A549 (cell line): ENCODE measurements around the gene ITFG1.

Experiments used
- CBX2 ChIP-seq: fragments of 200-600 bp; sonication (generic); IDR thresholded peaks from 2 replicates; pipeline ENCODE4 v1.6.1; 2016; ENCODE audit warnings: low read depth, mild to moderate bottlenecking, borderline replicate concordance
- CEBPB ChIP-seq, 2 experiments: fragments of >200 bp in 1 of 2; sonication (Bioruptor Twin) in 1 of 2; formaldehyde crosslinking in 1 of 2; IDR thresholded peaks; 2 replicates each; pipeline ENCODE4 v1.6.1; 2012 to 2016
- CHD2 ChIP-seq: fragments of 150-350 bp; IDR thresholded peaks from 2 replicates; pipeline ENCODE4 v1.6.1; 2014; ENCODE audit warnings: low read length; ENCODE audit not compliant: partially characterized antibody
- EP300 ChIP-seq, 2 experiments: fragments of >200 bp; sonication (Bioruptor Twin); formaldehyde crosslinking; IDR thresholded peaks; 2 replicates in 1 of 2; 3 replicates in 1 of 2; pipeline ENCODE4 v1.6.1; 2016 to 2017
- HOXB13 ChIP-seq: fragments of 250-450 bp; sonication (Bioruptor Pico); IDR thresholded peaks from 2 replicates; pipeline ENCODE4 v1.5.0; 2020; ENCODE audit warnings: low read depth, mild to moderate bottlenecking, moderate library complexity
- MAFK ChIP-seq: fragments of 450-650 bp; IDR thresholded peaks from 2 replicates; pipeline ENCODE4 v1.6.1; 2014; ENCODE audit not compliant: partially characterized antibody
- PHF8 ChIP-seq: fragments of 200-600 bp; sonication (generic); IDR thresholded peaks from 2 replicates; pipeline ENCODE4 v1.6.1; 2016; ENCODE audit warnings: low read depth, mild to moderate bottlenecking, antibody characterized with exemption, moderate library complexity, borderline replicate concordance
- POLR2A ChIP-seq: IDR thresholded peaks from 2 replicates; pipeline ENCODE4 v1.6.1; 2012; ENCODE audit warnings: mild to moderate bottlenecking, low read length
- RCOR1 ChIP-seq: fragments of 150-350 bp; IDR thresholded peaks from 2 replicates; pipeline ENCODE4 v1.6.1; 2014; ENCODE audit warnings: antibody characterized with exemption, low read length, low read depth
- TF ChIP-seq, protein P1 (sequence below): IDR thresholded peaks from 2 replicates; pipeline ENCODE4 v1.6.1; 2012
- TF ChIP-seq, protein P2 (sequence below): fragments of 200-600 bp; sonication (generic); IDR thresholded peaks from 2 replicates; pipeline ENCODE4 v1.6.1; 2016; ENCODE audit warnings: antibody characterized with exemption, mild to moderate bottlenecking, moderate library complexity

- TF ChIP-seq CBX2 (no peak), POLR2A (no peak), EP300 (IDR thresholded peaks at IDR 0.05) (no peak), RCOR1 (no peak), PHF8 (no peak), HOXB13 (no peak), MAFK (no peak), CHD2 (no peak), CEBPB (IDR thresholded peaks at IDR 0.05) (no peak)
- TF ChIP-seq, protein P1, sequence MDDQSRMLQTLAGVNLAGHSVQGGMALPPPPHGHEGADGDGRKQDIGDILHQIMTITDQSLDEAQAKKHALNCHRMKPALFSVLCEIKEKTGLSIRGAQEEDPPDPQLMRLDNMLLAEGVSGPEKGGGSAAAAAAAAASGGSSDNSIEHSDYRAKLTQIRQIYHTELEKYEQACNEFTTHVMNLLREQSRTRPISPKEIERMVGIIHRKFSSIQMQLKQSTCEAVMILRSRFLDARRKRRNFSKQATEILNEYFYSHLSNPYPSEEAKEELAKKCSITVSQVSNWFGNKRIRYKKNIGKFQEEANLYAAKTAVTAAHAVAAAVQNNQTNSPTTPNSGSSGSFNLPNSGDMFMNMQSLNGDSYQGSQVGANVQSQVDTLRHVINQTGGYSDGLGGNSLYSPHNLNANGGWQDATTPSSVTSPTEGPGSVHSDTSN: no peak
- TF ChIP-seq, protein P2, sequence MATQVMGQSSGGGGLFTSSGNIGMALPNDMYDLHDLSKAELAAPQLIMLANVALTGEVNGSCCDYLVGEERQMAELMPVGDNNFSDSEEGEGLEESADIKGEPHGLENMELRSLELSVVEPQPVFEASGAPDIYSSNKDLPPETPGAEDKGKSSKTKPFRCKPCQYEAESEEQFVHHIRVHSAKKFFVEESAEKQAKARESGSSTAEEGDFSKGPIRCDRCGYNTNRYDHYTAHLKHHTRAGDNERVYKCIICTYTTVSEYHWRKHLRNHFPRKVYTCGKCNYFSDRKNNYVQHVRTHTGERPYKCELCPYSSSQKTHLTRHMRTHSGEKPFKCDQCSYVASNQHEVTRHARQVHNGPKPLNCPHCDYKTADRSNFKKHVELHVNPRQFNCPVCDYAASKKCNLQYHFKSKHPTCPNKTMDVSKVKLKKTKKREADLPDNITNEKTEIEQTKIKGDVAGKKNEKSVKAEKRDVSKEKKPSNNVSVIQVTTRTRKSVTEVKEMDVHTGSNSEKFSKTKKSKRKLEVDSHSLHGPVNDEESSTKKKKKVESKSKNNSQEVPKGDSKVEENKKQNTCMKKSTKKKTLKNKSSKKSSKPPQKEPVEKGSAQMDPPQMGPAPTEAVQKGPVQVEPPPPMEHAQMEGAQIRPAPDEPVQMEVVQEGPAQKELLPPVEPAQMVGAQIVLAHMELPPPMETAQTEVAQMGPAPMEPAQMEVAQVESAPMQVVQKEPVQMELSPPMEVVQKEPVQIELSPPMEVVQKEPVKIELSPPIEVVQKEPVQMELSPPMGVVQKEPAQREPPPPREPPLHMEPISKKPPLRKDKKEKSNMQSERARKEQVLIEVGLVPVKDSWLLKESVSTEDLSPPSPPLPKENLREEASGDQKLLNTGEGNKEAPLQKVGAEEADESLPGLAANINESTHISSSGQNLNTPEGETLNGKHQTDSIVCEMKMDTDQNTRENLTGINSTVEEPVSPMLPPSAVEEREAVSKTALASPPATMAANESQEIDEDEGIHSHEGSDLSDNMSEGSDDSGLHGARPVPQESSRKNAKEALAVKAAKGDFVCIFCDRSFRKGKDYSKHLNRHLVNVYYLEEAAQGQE: no peak
Measured at GRCh38 chr16:47141773-47142485, 318.9 kb downstream of the ITFG1 start.
